HG03139 (cell line): Measurements from ENCODE around the gene LILRA1.
"Not testable (repeated sequence)": the region's sequence is repeated elsewhere in the genome, so short reads cannot be mapped to it uniquely, and the experiment has no call there.

Source experiments
- ATAC-seq: cut with Tn5 transposase; IDR thresholded peaks from one replicate; pipeline ENCODE4 v1.9.1; 2021; ENCODE audit not compliant: unreplicated experiment

The LILRA1 gene

GRCh38 chr19:54576411-54576976 is 16.9 kb upstream of the LILRA1 start:
- no peak for ATAC-seq

- no peak for ATAC-seq
Measured at GRCh38 chr19:54577334-54577733, 16.1 kb upstream of the LILRA1 start.

- not testable (repeated sequence) for ATAC-seq
Measured at GRCh38 chr19:54578268-54578667, 15.2 kb upstream of the LILRA1 start.

- no peak for ATAC-seq
Measured at GRCh38 chr19:54586397-54586796, 7.0 kb upstream of the LILRA1 start.

- no peak for ATAC-seq
Measured at GRCh38 chr19:54587026-54587425, 6.4 kb upstream of the LILRA1 start.

- ATAC-seq, result not testable (repeated sequence)
Measured at GRCh38 chr19:54593931-54594626, 647 bp downstream of the LILRA1 start.

- no peak for ATAC-seq
Measured at GRCh38 chr19:54594737-54595136, 1.3 kb downstream of the LILRA1 start.

- not testable (repeated sequence) for ATAC-seq
Measured at GRCh38 chr19:54595680-54596436, 2.4 kb downstream of the LILRA1 start.

GRCh38 chr19:54600212-54600611 is 6.8 kb downstream of the LILRA1 start:
- no peak for ATAC-seq

GRCh38 chr19:54606230-54606629 is 12.8 kb downstream of the LILRA1 start:
- no peak for ATAC-seq

- ATAC-seq, result no peak
Measured at GRCh38 chr19:54606891-54607784, 13.7 kb downstream of the LILRA1 start.

- ATAC-seq, result no peak
Measured at GRCh38 chr19:54607785-54608150, 14.3 kb downstream of the LILRA1 start.

GRCh38 chr19:54608205-54608604 is 14.8 kb downstream of the LILRA1 start:
- ATAC-seq, result no peak

GRCh38 chr19:54608792-54609191 is 15.4 kb downstream of the LILRA1 start:
- no peak for ATAC-seq

GRCh38 chr19:54609356-54609791 is 15.9 kb downstream of the LILRA1 start:
- no peak for ATAC-seq

GRCh38 chr19:54612428-54612827 is 19.0 kb downstream of the LILRA1 start:
- ATAC-seq, result no peak

GRCh38 chr19:54614726-54615125 is 21.3 kb downstream of the LILRA1 start:
- no peak for ATAC-seq

GRCh38 chr19:54616057-54616456 is 22.6 kb downstream of the LILRA1 start:
- ATAC-seq, result no peak

- ATAC-seq, result no peak
Measured at GRCh38 chr19:54616821-54617560, 23.6 kb downstream of the LILRA1 start.

- ATAC-seq, result no peak
Measured at GRCh38 chr19:54620464-54620863, 27.0 kb downstream of the LILRA1 start.
